ENCODE data around the gene AIRE.
"Not testable (repeated sequence)": the region's sequence is repeated elsewhere in the genome, so short reads cannot be mapped to it uniquely, and the experiment has no call there.

The AIRE gene

DNA sequence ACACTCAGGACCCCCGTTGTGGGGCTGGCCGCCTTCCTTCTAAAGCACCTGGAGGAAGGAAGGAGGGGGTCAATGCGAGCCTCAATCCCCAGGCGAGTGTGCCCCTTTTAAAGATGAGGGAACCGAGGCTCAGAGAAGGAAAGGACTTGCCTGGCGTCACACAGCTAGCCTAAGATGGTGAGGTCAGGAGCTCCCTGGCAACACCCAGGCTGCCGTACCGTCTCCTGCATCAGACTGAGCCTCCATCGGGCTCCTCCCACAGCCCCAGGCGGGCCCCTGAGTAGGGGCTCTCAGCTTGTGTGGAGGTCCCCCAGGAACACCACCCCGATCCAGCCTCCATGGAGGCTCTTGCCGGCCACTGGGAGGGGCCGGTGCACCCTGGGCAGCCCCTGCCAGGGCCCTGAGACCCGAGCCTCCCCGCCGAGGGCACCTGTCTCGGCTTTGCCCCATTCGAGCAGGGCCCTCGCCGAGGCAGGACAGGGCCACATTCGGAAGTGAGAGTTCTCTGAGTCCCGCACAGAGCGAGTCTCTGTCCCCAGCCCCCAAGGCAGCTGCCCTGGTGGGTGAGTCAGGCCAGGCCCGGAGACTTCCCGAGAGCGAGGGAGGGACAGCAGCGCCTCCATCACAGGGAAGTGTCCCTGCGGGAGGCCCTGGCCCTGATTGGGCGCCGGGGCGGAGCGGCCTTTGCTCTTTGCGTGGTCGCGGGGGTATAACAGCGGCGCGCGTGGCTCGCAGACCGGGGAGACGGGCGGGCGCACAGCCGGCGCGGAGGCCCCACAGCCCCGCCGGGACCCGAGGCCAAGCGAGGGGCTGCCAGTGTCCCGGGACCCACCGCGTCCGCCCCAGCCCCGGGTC is at the start of gene AIRE:
Gene AIRE (plus strand): TSS at position 739 of the 855 bp plus-strand sequence. CDS start 131 bp downstream, outside the sequence.
- DNase-seq (ENCODE audit: low read depth): no peak

DNA sequence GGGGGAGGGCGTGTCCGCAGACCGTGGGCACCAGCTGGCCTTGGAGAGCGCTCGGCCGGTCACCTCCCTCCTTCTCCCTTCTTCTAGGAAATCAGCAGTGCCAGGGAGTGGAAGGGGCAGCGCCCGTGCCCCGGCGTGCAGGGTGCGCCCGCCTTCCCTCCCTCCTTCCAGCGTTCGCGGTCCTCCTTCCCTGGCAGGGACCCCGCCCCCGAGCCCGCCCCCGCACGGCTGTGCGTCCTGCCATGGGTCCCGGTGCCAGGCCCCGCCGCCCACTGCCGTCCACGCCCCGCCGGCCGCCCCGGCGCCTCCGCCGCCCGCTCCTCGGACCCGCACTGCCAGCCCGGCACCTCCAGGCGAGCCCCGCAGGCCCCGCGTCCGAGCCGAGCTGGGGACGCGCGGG is 45.3 kb upstream of the AIRE start:
- DNase-seq (ENCODE audit: low read depth): not testable (repeated sequence)

DNA sequence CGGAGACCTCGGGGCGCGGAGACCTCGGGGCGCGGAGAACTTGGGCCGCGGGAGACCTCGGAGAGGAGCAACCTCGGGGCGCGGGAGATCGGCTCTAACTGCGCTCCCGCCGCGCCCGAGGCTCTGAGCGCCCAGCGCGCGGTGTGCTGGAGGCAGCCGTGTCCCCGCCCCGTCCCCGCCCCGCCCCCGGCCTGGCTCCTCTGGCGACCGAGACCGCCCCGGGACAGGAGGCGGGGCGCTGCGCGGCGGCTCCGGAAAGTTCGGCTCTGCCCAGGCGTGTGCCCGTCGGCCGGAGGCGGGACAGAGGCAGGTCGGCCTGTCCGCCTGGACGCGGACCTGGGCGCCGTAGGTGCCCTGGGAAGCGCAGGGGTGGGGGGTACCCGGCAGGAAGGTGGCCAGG is 44.8 kb upstream of the AIRE start, which contains the start of gene ICOSLG:
Gene ICOSLG (minus strand): TSS at position 102 of the 400 bp plus-strand sequence. CDS start 126 bp downstream, outside the sequence.
- not testable (repeated sequence) for DNase-seq (ENCODE audit: low read depth)

DNA sequence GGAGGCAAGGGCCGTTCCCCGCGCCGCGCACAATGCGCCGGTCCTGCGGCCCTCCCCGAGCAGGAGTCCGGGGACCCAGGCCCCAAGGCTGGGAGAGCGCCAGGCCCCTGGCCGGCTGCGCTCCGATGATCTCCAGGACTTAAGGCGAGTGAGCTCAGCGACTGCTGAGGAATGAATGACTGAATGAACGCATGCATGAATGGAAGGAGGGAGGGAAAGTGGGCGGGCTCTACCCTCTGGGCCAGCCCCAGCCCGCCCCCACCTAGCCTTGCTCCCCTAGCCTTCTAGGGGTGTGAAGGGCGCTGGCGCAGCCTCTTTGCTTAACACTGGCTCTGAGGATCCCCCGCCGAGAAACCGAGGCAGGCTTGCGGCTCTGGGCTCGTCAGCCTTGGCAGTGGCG is 44.4 kb upstream of the AIRE start:
- not testable (repeated sequence) for DNase-seq (ENCODE audit: low read depth)

DNA sequence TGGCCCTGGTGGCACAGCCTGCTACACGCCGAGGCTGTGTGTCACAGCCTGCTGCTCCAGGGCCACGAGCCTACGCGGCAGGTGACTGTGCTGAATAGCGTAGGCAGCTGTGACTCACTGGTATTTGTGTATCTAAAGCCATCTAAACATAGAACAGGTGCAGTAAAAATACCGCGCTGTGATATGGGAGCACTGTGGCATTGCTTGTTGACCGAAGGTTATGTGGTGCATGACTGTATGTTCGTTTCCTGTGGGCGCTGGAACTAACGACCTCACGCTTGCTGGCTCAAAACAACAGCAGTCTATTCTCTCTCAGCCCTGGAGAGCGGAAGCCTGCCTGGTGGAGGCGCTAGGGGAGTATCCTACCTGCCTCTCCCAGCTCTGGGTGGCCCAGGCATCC is 41.7 kb upstream of the AIRE start:
- not testable (repeated sequence) for DNase-seq (ENCODE audit: low read depth)

DNA sequence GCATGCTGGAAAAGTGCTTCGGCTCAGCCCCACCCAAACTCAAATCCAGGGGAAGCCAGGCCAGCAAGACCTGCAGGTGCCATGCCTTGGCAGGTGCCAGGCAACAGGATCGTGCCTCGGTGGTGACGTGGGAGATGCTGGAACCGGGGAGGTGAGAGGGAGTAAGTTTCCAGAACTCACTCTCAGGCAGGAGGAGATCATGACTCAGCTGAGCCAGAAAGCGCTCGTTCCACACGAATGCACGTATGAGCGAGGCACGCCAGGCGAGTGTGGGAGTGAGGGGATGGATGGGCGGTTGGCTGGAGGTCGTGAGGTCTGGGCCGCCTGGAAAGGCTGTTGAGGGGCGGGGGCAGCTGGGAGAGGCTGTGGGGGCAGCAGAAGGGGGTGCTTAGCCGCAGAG is 37.8 kb upstream of the AIRE start:
- not testable (repeated sequence) for DNase-seq (ENCODE audit: low read depth)

DNA sequence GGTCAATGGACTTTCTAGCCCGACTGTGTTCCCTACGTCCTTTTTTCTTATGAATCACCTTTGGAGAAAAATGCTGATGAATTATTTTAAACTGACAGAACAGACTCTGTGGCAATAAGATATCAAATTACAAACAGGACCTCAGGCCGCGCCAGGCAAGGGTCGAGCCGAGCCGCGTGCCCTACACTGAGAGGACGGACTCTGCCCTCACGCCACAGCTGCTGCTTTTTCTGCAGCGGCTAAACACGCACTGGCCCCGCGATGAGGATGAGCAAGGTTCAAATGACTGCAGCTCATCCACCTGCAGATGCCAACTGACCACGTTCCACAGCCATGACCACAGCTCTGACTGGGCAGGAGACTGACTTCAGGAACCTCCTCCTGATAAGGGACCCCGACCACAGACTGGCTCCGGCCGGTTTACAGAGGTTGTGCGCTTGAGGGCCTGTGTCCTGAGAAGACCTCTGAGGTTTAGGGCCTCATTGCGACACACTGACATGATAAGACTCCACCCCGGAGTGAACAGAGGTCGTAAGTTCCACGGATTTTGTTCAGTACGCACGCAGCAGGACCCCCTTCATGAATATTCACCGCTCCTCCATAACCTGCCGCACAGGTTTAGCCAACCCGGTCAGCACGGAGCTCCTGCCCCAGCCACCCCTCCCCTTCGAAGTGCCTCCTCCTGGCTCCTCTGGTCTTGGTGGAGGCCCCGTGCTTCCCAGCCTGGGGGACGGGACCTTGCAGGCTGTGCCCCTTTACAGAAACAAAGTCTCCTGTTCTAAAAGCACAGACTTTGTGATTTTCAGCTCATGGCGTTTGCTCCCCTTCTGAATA is 36.3 kb upstream of the AIRE start:
- DNase-seq (ENCODE audit: low read depth): not testable (repeated sequence)

DNA sequence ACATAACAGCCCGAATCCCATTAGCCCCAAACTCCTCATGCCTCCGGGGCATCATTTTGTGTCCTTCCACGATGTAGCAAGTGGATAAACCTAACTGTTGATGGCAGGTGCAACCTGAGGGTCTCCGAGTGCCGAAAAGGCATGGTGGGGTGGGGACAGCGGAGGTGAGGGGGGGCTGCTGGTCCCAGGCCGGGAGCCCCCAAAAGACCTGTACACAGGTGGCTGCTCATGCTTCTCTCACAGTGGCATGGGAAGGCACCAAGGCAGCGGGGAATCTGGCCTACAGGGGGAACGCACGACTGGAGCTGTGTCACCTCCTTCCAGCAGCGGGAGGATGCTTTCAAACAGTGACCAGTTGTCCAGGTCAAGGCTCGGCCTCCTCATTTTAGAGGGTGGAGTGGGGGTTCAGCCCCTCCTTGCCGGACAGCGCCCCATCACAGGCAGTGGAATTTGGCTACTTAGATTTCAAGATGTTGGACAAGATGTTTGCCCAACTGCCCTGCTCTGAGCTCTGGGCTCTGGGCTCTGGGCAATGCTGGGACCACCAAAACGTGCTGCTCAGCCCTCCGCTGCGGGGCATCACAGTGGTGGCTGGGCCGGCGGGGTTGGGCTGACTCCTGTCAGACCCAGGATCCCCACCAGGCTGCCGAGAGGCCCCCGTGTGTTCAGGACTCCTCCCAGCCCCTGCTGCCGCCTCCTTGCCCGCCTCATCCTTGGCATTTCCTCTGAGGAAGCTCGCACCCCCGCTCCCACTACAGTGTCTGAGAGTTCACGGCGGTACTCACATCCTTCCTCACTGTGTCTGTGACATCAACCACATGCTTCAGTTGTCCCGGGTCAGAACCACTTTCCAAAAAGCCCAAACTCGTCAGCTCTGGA is 31.6 kb upstream of the AIRE start:
- DNase-seq (ENCODE audit: low read depth): no peak

DNA sequence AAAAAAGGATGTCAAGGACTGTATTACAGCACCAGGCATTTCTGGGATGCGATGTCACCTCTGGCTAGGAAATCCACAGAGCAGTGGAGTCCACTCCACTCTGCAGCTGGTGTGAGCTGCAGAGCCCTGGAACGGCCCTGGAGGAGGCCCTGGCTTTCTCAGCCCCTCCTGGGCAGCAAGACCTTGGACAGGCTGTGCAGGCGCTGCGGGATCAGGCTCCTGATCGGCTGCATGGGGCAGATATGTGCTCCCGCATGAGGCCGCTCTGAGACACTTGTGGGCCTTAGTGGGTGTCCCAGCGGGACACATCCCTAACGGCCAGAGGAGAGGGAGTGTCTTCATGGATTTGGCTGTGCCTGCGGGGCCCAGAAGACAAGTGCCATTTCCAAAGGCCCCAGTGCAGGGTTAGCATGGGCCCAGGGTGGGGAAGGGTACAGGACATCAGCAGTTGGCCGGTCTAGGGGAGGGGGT is 30.1 kb upstream of the AIRE start:
- DNase-seq (ENCODE audit: low read depth): no peak

DNA sequence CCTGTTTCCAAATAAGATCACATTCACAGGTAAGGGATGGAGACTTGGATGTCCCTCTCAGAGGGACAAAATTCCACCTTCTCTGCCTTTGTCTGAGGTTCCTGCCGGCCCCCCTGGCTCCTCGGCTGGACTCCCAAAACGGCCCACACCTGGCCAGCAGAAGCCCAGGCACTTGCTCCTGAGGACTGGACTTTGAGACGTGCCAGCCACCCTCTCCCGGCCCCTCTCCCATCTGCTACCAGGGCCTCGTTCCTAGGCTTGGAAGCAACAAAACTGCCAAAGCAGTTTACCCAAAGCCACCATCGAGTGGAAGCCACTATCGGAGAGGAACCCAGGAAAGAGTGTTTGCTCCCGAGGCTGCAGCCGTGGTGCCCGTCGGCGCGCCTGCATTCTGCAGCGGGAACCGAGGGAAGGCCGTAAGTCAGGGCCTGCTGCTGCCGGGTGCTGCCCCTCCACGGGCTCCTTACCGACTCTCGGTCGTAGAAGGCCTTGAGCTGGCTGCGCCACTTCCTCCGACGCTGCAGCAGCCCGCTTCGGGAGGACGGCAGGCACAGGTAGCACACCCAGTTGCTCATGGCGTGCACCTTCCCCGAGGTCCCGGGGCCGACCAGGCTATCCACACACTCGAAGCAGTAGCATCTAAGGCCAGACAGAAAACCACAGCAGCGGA is 27.5 kb upstream of the AIRE start:
- no peak for DNase-seq (ENCODE audit: low read depth)

DNA sequence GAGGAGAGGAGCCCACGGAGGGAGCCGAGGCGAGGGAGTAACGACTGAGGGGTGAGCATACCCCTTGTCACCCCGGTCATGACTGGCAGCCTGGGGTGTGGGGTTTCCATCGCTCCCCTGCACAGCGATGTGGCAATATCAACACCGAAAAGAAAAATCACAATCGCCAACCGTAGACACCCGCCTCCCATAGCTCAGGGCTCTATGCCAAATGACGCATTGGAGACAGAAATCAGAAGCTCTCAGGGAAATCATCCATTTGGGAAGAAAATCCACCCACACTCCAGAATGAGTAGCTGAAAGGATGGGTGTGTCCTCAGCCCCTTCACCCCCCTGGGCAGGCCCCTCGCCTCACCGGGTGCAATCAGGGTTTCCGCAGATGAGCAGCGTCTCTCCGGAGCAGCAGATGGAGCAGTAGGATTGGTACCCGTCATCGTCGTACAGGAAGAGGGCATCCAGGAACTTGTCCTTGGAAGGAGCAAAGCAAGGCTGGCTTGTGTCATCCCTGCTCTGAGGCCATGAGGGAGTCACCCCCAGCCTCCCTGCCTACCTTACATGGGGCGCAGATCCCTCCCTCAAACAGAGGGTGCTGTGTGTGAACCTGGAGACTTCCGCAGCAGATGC is 26.5 kb upstream of the AIRE start:
- no peak for DNase-seq (ENCODE audit: low read depth)

DNA sequence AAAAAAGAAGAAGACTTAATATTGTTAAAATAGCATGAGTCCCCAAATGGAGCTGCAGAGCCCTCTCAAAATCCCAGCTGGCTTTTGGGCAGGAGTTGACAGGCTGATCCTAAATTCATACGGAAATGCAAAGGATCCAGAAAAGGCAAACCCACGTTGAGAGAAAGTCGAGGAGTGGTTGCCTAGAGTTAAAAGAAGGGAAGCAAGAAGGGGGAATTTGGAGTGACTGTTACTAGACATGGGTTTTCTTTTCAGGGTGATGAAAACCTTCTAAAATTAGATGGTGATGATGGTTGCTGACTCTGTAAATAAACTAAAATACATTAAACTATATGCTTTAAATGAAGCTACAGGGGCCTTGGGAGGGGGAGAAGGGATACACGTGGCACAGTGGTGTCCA is 25.6 kb upstream of the AIRE start:
- no peak for DNase-seq (ENCODE audit: low read depth)

DNA sequence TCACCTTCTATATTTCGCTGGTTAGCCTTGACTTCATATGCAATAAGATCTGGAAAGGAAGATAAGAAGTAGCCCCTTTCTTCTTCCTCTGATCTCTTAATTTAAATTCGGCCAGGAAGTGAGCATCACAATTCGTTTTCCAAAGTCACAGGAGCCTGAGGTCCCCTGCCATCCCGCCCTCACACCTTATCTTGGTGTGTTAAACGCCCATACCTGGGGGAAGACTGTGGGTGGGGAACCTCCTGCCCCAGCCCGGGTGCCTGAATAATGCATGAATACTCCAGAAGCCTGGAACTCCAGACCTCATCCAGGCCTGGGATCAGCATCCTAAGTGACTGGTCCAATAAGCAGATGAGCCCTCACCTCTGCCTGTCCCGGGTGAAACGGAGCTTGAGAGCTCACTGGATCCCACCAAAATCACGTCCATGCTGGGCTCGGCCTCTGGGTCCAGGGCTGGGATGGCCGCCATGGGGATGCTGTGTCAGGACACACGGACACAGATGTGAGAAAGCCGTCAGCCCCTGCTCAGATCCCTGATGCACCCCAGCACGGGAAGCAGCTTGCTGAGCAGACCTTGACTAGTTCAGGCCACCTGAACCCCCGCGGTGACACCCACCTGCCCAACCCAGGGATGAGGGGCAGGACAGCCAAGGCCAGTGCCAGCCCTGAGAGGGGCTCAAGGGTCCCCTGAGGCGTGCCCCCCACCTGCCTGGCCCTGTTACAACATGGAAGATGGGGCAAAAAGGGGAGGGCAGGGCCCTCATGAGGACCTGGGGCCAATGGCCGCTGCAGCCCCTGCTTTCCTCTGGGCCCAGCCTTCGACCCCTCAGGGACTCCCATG is 24.7 kb upstream of the AIRE start:
- no peak for DNase-seq (ENCODE audit: low read depth)

DNA sequence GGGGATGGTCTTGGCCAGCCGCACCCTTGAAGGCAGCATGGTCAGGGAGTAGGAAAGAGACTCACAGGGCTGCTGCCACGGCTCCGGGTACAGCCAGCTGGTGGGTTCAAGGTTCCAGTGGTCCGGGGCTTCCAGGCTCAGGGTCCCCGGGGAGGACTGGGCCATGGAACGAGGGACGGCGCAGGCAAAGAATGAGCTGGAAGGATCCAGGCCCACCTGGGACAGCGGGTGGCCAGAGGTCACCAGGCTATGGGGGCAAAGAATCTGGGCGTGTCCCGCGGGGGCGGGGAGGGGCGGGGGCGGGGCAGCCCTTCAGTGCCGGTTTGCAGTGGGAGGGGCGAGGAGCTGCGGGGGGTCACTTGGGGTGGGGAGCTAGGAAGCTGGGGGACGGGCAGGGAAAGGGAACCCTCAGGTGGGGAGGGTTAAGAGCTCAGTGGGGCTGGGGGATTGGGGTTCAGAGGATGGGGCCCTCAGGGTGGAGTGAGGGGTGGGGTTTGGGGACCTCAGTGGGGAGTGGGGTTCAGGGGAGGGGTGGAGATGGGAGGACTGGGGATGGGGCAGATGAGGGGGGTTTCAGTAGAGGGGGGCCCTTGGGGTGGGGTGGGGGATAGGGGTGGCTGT is 23.9 kb upstream of the AIRE start, which contains the start of gene DNMT3L:
Gene DNMT3L (minus strand): TSS at position 223 of the 621 bp plus-strand sequence. CDS start 638 bp downstream, outside the sequence.
- no peak for DNase-seq (ENCODE audit: low read depth)

DNA sequence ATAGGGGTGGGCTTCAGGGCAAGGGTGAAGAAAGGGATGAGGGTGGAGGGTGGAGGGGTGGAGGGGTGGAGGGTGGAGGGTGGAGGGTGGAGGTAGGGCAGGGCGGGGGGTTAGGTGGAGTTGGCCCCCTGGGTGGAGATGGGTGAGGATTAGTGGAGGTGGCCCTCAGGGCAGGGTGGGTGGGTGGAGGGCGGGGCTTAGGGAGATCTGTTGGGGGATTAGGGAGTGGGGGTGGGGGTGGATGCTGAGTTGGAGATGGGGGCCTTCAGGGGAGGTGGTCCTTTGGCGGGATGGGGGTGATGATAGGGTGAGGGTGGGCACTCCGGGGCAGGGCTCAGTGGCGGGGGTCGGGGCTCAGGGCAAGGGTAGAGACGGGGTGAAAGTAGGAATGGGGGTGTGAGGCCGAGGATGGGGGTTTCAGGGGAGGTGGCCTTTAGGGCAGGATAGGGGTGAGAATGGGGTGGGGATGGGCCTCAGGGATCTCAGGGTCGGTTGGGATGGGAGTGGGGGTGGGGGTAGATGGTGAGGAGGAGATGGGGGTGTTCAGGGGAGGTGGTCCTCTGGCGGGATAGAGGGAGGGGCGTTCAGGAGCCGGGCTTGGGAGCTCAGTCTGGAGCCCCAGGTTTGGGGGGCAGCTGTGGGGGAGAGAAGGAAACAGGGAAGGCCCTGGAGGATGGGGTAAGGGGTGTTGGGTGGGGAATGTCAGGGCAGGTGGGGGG is 23.2 kb upstream of the AIRE start:
- no peak for DNase-seq (ENCODE audit: low read depth)

DNA sequence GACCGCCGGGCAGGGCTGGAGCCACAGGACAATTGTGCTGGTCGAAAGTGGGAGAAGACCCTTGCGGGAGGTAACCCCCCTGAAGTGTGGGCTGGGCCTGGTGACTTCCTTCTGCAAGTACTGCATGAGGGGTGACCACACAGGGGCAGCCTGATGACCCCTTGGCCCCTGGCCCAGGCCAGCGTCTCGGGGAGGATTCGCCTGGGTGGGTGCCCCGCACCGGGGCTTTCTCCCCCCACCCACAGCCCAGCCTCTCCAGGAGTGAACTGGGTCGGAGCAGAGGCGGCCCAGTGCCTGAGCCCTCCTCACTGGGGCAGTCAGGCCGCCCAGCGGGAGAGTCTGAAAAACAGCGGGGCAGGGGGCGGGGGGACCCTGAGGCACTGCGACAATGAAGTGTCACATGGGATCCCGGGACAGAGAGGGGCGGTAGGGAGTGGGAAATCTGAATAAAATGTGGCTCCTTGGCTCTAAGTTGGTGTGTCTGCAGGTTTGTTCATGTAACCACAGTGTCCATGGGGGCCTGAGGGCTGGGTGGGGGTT is 22.4 kb upstream of the AIRE start:
- no peak for DNase-seq (ENCODE audit: low read depth)

DNA sequence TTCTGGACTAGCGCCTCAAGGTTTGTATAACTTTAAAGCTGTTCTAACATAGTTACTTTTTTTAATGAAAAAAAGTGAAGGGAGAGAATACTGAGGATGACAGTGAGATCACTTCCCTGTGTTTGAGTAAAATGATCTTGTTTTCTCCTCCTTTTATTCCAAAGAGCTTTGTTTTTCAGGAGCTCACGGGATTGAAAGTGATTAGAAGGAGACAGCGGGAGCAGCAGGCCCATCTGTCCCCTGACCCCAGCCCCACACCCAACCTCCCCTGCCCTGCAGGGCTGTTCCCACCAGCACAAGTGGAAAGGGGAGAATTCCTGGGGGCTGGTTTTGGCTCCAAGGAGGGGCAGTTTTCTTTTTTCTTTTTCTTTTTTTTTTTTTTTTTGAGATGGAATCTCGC is 21.9 kb upstream of the AIRE start:
- no peak for DNase-seq (ENCODE audit: low read depth)

DNA sequence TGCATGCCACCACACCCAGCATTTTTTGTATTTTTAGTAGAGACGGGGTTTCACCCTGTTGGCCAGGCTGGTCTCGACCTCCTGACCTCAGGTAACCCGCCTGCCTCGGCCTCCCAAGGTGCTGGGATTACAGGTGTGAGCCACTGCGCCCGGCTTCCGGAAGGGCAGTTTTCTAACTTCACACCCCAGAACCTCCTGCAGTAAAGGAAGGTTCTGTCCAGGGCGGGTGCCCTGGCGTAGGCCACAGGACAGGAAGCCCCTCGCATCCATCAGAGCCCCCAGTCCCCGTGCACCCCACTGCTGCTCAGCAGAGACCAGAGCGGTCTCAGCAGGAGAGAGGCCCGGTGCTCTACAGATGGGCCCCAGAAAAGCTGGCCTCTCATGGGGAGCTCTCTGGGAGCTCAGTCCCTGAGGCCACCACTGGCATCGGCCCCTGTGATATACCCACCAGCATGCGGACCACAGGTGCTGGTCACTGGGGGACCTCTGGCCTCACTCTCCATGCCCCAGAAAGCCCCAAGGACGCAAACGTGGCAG is 19.9 kb upstream of the AIRE start:
- no peak for DNase-seq (ENCODE audit: low read depth)

All from non-pigmented ciliary epithelial cell (primary cell).